ENCODE data around the gene LRRC56.

LRRC56 gene

DNA sequence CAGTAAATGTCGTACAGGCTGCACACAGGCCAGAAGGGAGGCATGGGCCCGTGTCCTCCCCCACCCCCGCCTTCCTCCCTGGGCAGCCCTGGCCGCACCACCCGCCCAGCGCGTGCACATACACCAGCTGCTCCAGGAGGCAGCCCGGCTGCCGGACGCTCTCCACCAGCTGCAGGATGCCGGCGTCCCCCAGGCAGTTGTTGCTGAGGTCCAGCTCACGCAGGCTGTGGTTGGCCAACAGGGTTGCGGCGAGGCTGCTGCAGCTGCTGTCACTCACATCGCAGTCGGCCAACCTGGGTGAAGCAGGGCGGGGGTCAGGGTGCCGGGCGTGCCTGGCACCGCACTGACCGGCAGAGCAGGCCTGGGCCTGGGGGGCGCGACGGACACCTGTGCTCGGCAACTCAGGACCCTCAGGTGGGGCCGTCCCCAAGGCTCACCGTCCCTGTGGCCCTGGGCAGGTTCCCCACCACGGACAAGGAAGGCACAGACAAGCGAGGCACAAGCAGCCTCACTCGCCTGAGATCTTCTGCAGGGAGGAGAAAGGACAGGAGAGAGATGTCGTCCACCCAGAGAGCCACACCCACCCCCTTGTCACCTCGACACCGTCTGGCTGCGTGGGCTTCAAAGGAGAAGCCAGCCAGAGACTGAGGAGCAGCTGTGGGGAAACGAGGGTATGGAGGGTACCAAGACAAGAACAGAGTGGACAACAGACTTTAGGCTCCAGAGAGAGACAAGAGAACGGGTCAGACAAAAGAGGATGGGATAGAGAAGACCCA is 42.4 kb upstream of the LRRC56 start:
- no peaks in the 10 kb centered on the region for H3K4me1 ChIP-seq (ENCODE audit: control insufficient read depth, insufficient read depth, low read length)
- no peak overlapping the region for H3K9ac ChIP-seq (ENCODE audit: low read length)
- H3K27me3 ChIP-seq (replicated peaks; ENCODE audit: control insufficient read depth, insufficient read depth, low read length) = no peaks in the 10 kb centered on the region
- H3K9me3 ChIP-seq (ENCODE audit: control insufficient read depth, low read length) = no peaks in the 10 kb centered on the region
- no peak for DNase-seq (ENCODE audit: low read depth)
- peaks cover 60% of the 10 kb centered on the region for H3K36me3 ChIP-seq (ENCODE audit: control insufficient read depth, insufficient read depth, low read length, severe bottlenecking)
- H3K4me3 ChIP-seq (ENCODE audit: low read length) = no peak overlapping the region

DNA sequence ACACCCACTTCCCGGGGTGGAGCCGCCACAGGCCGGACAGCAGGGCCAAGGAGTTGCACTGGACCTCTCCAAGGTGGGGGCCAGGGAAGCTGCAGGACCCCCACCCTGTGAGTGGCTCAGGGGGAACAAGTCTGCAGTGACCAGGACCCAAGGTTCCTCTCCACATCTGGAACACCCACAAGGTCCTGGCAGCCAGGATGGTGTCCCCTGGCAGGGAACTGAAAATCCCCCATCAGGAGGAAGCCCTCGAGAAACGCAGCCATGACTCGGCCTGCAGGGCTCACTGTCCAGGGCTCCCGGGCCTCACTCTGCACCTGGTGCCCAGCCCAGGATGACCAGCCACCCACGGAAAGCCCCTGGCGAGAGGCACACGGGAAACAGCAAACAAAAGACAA is 41.8 kb upstream of the LRRC56 start:
- peaks cover 64% of the 10 kb centered on the region for H3K36me3 ChIP-seq (ENCODE audit: control insufficient read depth, insufficient read depth, low read length, severe bottlenecking)
- no peaks in the 10 kb centered on the region for H3K9me3 ChIP-seq (ENCODE audit: control insufficient read depth, low read length)
- no peaks in the 10 kb centered on the region for H3K27me3 ChIP-seq (replicated peaks; ENCODE audit: control insufficient read depth, insufficient read depth, low read length)
- H3K4me3 ChIP-seq (ENCODE audit: low read length) = no peak overlapping the region
- H3K9ac ChIP-seq (ENCODE audit: low read length) = no peak overlapping the region
- no peaks in the 10 kb centered on the region for H3K4me1 ChIP-seq (ENCODE audit: control insufficient read depth, insufficient read depth, low read length)
- no peak for DNase-seq (ENCODE audit: low read depth)

DNA sequence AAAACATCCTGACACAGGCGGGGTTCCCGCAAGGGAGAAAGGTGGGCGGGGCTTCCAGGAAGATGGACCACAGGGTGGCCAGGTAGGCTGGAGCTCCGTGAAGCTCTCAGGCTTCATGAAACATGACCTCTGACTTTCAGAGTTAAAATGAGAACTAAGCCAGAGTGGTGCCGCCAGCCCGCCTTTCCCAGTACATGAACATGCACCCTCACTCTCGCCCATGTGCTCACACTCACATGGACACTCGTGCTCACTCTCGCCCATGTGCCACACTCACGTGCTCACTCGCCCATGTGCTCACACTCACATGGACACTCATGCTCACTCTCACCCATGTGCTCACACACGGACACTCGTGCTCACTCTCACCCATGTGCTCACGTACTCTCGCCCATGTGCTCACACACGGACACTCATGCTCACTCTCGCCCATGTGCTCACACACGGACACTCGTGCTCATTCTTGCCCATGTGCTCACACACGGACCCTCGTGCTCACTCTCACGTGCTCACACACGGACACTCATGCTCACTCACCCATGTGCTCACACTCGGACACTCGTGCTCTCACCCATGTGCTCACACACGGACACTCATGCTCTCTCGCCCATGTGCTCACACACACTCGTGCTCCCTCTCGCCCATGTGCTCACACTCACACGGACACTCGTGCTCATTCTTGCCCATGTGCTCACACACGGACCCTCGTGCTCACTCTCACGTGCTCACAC is 40.3 kb upstream of the LRRC56 start:
- Histone ChIP-seq H3K9me3 (ENCODE audit: control insufficient read depth, low read length) (no peaks in the 10 kb centered on the region), H3K4me1 (ENCODE audit: control insufficient read depth, insufficient read depth, low read length) (no peaks in the 10 kb centered on the region), H3K4me3 (ENCODE audit: low read length) (no peak overlapping the region), H3K36me3 (ENCODE audit: control insufficient read depth, insufficient read depth, low read length, severe bottlenecking) (peaks cover 76% of the 10 kb centered on the region), H3K27me3 (replicated peaks; ENCODE audit: control insufficient read depth, insufficient read depth, low read length) (no peaks in the 10 kb centered on the region), H3K9ac (ENCODE audit: low read length) (no peak overlapping the region)
- DNase-seq (ENCODE audit: low read depth) = no peak

DNA sequence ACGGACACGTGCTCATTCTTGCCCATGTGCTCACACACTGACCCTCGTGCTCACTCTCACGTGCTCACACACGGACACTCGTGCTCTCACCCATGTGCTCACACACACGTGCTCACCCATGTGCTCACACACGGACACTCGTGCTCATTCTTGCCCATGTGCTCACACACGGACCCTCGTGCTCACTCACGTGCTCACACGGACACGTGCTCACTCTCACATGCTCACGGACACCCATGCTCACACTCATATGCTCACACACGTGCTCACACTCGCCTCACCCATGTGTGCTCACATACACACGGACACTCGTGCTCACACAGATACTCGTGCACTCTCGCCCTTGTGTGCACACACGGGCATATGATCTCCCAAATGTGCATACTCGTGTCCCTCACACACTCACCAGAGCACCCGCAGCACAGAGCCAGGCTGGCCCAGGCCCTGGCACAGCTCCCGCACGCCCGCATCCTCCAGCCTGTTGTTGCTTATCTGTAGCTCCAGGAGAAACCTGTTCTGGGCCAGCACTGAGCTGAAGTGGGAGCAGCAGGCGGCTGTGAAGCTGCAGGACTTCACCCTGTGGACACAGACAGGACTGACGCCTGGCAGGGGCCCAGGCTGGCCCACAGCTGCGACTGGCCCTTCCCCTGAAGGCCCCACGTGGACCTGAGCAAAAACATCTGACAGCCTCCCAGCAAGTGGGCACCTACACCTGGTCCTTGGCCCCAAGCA is 39.6 kb upstream of the LRRC56 start:
- Histone ChIP-seq H3K4me1 (ENCODE audit: control insufficient read depth, insufficient read depth, low read length) (peaks cover 7% of the 10 kb centered on the region), H3K9me3 (ENCODE audit: control insufficient read depth, low read length) (no peaks in the 10 kb centered on the region), H3K4me3 (ENCODE audit: low read length) (no peak overlapping the region), H3K9ac (ENCODE audit: low read length) (no peak overlapping the region), H3K27me3 (replicated peaks; ENCODE audit: control insufficient read depth, insufficient read depth, low read length) (no peaks in the 10 kb centered on the region), H3K36me3 (ENCODE audit: control insufficient read depth, insufficient read depth, low read length, severe bottlenecking) (peaks cover 76% of the 10 kb centered on the region)
- DNase-seq (ENCODE audit: low read depth) = no peak

DNA sequence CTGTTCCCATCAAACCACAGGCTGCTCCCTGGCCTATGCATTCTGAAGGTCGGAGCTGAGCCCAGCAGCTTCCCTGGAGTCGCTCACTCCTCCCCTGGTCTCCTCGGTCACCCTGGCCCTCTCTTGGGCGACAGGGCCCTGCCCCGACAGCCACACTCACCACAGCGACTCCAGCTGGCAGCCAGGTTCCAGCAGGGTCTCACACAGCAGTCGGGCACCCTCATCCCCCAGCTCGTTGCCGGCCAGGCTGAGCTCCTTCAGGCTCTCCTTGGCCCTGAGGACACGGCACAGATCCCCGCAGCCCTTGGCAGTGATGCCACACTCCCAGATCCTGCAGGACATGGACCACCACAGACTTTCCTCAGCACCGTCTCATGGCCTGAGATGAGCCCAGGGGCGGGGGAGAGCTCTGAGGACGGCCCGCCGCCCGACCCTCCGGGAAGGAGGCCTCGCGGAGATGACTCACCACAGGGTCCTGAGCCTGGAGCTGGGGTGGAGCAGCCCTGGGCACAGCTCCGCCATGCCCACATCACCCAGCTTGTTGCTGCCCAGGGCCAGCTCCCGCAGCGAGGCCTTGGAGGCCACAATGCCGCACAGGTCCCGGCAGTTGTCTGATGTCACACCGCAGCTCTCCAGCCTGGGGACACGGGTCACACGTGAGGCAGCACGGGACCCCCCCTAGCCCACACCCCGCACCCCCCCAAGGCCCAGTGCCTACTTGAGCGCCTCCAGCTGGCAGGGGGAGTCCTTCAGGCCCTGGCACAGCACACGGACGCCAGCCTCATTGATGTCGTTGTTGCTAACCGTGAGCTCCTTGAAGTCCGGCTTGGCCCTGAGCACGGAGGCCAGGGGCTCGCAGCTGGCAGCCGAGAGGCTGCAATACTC is 38.8 kb upstream of the LRRC56 start:
- Histone ChIP-seq H3K27me3 (replicated peaks; ENCODE audit: control insufficient read depth, insufficient read depth, low read length) (no peaks in the 10 kb centered on the region), H3K36me3 (ENCODE audit: control insufficient read depth, insufficient read depth, low read length, severe bottlenecking) (peaks cover 74% of the 10 kb centered on the region)
- DNase-seq (ENCODE audit: low read depth) = no peak

DNA sequence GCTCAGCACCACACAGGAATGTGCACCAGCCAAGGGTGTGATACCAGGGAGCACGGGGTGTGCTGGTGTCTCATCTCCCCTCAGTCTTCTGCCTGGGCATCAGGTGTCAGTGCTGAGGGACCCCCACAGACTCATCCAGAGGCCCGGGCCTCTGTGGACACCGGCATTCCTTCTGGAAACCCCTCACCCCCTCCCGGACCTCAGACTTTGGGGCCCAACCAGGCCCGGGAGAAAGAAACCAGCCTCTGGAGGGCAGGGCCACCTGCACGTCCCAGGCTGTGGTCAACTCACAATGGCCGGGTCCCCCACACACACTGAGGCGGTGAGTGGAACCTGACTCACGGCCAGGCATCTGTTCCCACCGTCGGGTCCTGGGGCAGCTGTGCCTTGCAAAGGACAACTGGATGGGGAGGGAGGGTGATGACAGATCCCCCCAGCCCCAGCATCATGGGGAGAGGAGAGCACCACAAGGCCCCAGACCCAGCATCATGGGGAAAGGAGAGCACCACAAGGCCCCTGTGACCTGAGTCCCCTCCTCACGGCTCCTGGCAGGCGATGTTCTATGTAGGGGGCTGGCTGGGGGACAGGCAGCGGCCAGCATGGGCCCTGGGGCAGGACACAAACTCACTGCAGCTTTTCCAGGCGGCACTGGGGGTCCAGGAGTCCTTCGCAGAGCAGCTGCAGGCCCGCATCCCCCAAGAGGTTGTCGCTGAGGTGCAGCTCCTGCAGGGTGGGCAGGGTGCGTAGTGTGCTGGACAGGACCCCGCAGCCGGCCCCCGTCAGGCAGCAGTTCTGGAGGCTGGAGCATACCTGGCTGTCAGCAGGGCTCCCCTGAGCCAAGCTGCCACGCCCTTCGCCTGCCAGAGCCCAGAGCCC is 37.9 kb upstream of the LRRC56 start:
- Histone ChIP-seq H3K36me3 (ENCODE audit: control insufficient read depth, insufficient read depth, low read length, severe bottlenecking) (peaks cover 67% of the 10 kb centered on the region), H3K9me3 (ENCODE audit: control insufficient read depth, low read length) (no peaks in the 10 kb centered on the region), H3K9ac (ENCODE audit: low read length) (no peak overlapping the region), H3K4me3 (ENCODE audit: low read length) (no peak overlapping the region), H3K4me1 (ENCODE audit: control insufficient read depth, insufficient read depth, low read length) (peaks cover 17% of the 10 kb centered on the region), H3K27me3 (replicated peaks; ENCODE audit: control insufficient read depth, insufficient read depth, low read length) (no peaks in the 10 kb centered on the region)
- no peak for DNase-seq (ENCODE audit: low read depth)

More for the DNA sequence above, 38.8 kb upstream of the LRRC56 start:
- Histone ChIP-seq H3K4me1 (ENCODE audit: control insufficient read depth, insufficient read depth, low read length) (peaks cover 12% of the 10 kb centered on the region), H3K9me3 (ENCODE audit: control insufficient read depth, low read length) (no peaks in the 10 kb centered on the region), H3K4me3 (ENCODE audit: low read length) (no peak overlapping the region), H3K9ac (ENCODE audit: low read length) (no peak overlapping the region)

DNA sequence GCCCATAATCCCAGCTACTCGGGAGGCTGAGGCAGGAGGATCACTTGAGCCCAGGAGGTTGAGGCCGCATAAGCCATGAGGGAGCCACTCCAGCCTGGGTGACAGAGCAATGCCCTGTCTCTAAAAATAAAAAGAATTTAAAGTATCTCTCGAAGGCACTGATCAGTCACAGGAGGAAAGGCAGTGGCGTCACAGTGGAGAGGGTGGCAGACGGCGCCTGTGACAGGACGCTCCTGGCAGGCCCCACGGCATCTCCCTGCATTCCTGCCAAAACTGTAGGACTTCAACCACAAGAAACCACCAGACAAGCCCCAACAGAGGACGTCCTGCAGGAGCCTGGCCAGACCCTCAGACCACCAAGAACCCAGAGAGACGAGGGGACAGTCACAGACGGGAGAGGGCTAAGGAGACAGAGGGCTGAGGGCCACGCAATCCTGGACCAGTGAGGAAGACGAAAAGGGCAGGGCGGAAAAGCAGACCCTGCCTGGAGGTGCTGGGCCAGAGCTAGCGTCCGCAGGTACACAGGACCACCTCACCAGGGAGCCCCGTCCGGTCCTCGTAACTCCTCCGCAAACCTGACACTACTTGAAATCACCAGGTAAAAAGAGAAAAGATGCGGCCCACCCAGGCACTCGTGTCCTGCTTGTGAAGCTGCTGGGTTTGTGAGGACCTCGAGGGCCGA is 36.2 kb upstream of the LRRC56 start:
- peaks cover 29% of the 10 kb centered on the region for H3K4me1 ChIP-seq (ENCODE audit: control insufficient read depth, insufficient read depth, low read length)
- no peak for DNase-seq (ENCODE audit: low read depth)
- no peaks in the 10 kb centered on the region for H3K27me3 ChIP-seq (replicated peaks; ENCODE audit: control insufficient read depth, insufficient read depth, low read length)
- H3K36me3 ChIP-seq (ENCODE audit: control insufficient read depth, insufficient read depth, low read length, severe bottlenecking) = peaks cover 53% of the 10 kb centered on the region
- H3K4me3 ChIP-seq (ENCODE audit: low read length) = no peak overlapping the region
- H3K9ac ChIP-seq (ENCODE audit: low read length) = no peak overlapping the region
- no peaks in the 10 kb centered on the region for H3K9me3 ChIP-seq (ENCODE audit: control insufficient read depth, low read length)

DNA sequence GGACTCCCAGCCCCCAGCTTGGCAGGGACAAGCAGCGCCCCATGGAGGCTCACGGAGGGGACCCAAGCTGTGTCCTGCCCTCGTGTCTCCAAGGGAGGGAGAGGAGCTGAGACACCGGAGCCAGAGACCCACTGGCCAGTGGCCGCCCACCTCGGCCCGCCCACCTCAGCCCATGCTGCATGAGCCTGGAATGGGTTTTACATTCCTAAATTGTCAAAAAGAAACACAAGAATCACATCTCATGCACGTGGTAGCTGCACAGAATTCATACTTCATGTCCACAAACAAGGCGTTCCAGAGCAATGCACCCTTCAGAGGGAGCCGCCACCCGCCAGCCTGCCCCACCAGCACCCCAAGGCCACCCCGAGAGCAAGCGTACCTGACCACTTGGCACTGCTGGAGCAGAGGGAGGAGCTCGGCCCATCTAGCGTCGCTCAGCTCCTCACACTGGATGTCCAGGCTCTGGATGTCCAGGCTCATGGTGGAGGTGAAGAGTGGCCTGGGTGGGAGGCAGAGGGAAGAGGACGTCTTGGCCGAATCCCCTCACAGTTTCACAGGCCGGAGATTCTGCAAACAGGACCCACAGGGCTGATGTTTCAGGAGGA is 35.5 kb upstream of the LRRC56 start:
- DNase-seq (ENCODE audit: low read depth) = no peak
- no peaks in the 10 kb centered on the region for H3K9me3 ChIP-seq (ENCODE audit: control insufficient read depth, low read length)
- no peak overlapping the region for H3K9ac ChIP-seq (ENCODE audit: low read length)
- H3K4me1 ChIP-seq (ENCODE audit: control insufficient read depth, insufficient read depth, low read length) = peaks cover 29% of the 10 kb centered on the region
- no peaks in the 10 kb centered on the region for H3K27me3 ChIP-seq (replicated peaks; ENCODE audit: control insufficient read depth, insufficient read depth, low read length)
- peaks cover 50% of the 10 kb centered on the region for H3K36me3 ChIP-seq (ENCODE audit: control insufficient read depth, insufficient read depth, low read length, severe bottlenecking)
- H3K4me3 ChIP-seq (ENCODE audit: low read length) = no peak overlapping the region

DNA sequence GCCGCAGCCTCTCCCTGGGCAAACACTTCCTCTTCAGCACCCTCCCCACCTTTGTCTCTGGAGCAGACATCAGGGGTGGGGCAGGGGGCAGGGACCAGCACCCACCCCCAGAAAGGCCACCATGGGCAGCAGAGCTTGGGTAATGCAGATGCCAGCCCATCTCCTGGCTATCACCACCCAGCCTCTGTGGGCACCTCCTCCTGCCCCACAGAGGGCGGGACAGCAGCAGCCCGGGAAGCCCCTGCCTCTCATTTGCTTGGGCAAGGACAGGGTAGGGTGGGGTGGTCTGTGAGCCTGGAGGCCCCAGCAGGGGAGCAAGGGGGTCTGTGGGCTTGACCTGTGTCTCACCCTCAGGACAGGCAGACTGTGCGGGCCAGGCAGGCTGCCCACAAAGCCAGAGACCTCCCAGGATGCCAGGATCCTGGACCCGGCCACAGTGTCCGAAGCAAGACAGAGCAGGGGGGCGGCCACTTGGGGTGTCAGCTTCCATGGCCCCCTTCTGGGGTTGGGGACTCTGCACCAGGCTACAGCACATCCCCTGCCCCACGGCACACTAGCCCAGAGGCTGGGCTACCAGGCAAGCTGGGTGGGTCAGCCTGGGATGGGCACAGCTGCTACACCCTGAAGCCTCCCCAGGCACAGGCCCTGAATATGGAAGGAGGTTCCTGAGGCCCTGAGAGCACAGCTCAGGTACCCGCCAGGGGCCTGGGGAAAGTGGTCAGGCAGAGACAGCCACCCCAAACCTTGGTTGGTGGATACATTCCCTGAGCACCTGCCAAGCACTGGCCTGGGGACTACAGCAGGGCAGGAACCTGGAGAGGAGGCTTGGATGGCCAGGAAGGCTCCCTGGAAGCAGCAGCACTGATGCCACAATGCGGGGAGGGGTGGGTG is 34.8 kb upstream of the LRRC56 start:
- H3K9me3 ChIP-seq (ENCODE audit: control insufficient read depth, low read length) = no peaks in the 10 kb centered on the region
- DNase-seq (ENCODE audit: low read depth) = no peak
- H3K4me1 ChIP-seq (ENCODE audit: control insufficient read depth, insufficient read depth, low read length) = peaks cover 29% of the 10 kb centered on the region

More for the DNA sequence above, 34.8 kb upstream of the LRRC56 start:
- Histone ChIP-seq H3K4me3 (ENCODE audit: low read length) (no peak overlapping the region), H3K36me3 (ENCODE audit: control insufficient read depth, insufficient read depth, low read length, severe bottlenecking) (peaks cover 42% of the 10 kb centered on the region), H3K9ac (ENCODE audit: low read length) (peak overlapping the region; percentile 48), H3K27me3 (replicated peaks; ENCODE audit: control insufficient read depth, insufficient read depth, low read length) (no peaks in the 10 kb centered on the region)

All from adipocyte (in vitro differentiated cells).